Peyer's patch (tissue), 4 donors: ENCODE results near the gene CCDC150. TPM values are rescaled to one million over a fixed set of nuclear protein-coding genes. Genes with fewer than 3 reads are reported as not detected.

Experiments
- DNase-seq, 3 donors: peaks; one replicate each; pipeline ENCODE4 v3.0.0-alpha.2; 2017 to 2019
- H3K27ac ChIP-seq, 4 donors: fragments of 200-600 bp; sonication (generic); one replicate each; pipeline ENCODE4 v1.5.1; 2016 to 2019
- H3K27me3 ChIP-seq, 2 donors: fragments of 200-600 bp; sonication (generic); one replicate each; pipeline ENCODE4 v1.5.1; 2019
- H3K36me3 ChIP-seq, 3 donors: fragments of 200-600 bp; sonication (generic); one replicate each; pipeline ENCODE4 v1.5.1; 2016 to 2019
- H3K4me1 ChIP-seq, 4 donors: fragments of 200-600 bp; sonication (generic); one replicate each; pipeline ENCODE4 v1.5.1; 2016 to 2019
- H3K4me3 ChIP-seq, 4 donors: fragments of 200-600 bp; sonication (generic); 1 replicate in 3 of 4; 2 replicates in 1 of 4; pipeline ENCODE4 v1.5.1; 2016 to 2019; ENCODE audit warnings: mild to moderate bottlenecking in 1 of 4
- H3K9me3 ChIP-seq, 4 donors: fragments of 200-600 bp; sonication (generic); one replicate each; pipeline ENCODE4 v1.5.1; 2016 to 2019; ENCODE audit warnings: mild to moderate bottlenecking in 1 of 4
- POLR2A ChIP-seq, 2 donors: fragments of 450-650 bp; IDR thresholded peaks; one replicate each; pipeline ENCODE4 v1.5.1; 2017; ENCODE audit warnings: antibody characterized with exemption in 2 of 2, mild to moderate bottlenecking in 2 of 2, moderate library complexity in 2 of 2
- total RNA-seq, 4 donors: library from RNA; depleted of rRNA; stranded (reverse); fragments of >200 nt; gene quantifications; one replicate each; pipeline ENCODE4 v1.1.0, GENCODE V29; 2016
- TF ChIP-seq, protein P1 (sequence below), 6 experiments: fragments of 450-650 bp in 4 of 6; fragments of 200-600 bp in 2 of 6; sonication (generic) in 1 of 6; IDR thresholded peaks; one replicate each; pipeline ENCODE4 v1.5.1; 2017 to 2019; ENCODE audit warnings: antibody characterized with exemption in 6 of 6, mild to moderate bottlenecking in 3 of 6, moderate library complexity in 1 of 6

Gene CCDC150
- total RNA-seq, 4 donors from 2014 or later = 3.9 to 69.3 (median 13.6) TPM

- peak overlapping the region in 3 of 4 donors; percentile 46 to 77 (median 69) for H3K4me3 ChIP-seq
- H3K36me3 ChIP-seq = no peaks in the 10 kb centered on the region
- TF ChIP-seq POLR2A (IDR thresholded peaks at IDR 0.05) = no peak
- TF ChIP-seq, protein P1, sequence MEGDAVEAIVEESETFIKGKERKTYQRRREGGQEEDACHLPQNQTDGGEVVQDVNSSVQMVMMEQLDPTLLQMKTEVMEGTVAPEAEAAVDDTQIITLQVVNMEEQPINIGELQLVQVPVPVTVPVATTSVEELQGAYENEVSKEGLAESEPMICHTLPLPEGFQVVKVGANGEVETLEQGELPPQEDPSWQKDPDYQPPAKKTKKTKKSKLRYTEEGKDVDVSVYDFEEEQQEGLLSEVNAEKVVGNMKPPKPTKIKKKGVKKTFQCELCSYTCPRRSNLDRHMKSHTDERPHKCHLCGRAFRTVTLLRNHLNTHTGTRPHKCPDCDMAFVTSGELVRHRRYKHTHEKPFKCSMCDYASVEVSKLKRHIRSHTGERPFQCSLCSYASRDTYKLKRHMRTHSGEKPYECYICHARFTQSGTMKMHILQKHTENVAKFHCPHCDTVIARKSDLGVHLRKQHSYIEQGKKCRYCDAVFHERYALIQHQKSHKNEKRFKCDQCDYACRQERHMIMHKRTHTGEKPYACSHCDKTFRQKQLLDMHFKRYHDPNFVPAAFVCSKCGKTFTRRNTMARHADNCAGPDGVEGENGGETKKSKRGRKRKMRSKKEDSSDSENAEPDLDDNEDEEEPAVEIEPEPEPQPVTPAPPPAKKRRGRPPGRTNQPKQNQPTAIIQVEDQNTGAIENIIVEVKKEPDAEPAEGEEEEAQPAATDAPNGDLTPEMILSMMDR (IDR thresholded peaks at IDR 0.05) = no peak
- H3K27ac ChIP-seq = no peak overlapping the region
- peak in 1 of 3 donors; percentile 47 for DNase-seq
- peaks cover 0 to 6% (median 0%) of the 10 kb centered on the region in 4 donors for H3K4me1 ChIP-seq
- no peaks in the 10 kb centered on the region for H3K27me3 ChIP-seq
- no peaks in the 10 kb centered on the region for H3K9me3 ChIP-seq
Observed at GRCh38 chr2:196638765-196639164, 750 bp upstream of the CCDC150 start.

GRCh38 chr2:196640031-196640548 lies 575 bp downstream of the CCDC150 start:
- Histone ChIP-seq H3K4me3 (peak overlapping the region; percentile 46 to 77 (median 62)), H3K9me3 (no peaks in the 10 kb centered on the region), H3K36me3 (no peaks in the 10 kb centered on the region), H3K4me1 (peaks cover 0 to 6% (median 0%) of the 10 kb centered on the region in 4 donors), H3K27ac (no peak overlapping the region), H3K27me3 (no peaks in the 10 kb centered on the region)
- DNase-seq = no peak
- no peak for TF ChIP-seq POLR2A (IDR thresholded peaks at IDR 0.05)
- TF ChIP-seq, protein P1 (IDR thresholded peaks at IDR 0.05) = no peak

GRCh38 chr2:196649202-196649601 lies 9.7 kb downstream of the CCDC150 start:
- Histone ChIP-seq H3K4me1 (no peaks in the 10 kb centered on the region), H3K36me3 (no peaks in the 10 kb centered on the region), H3K27ac (no peak overlapping the region), H3K27me3 (no peaks in the 10 kb centered on the region), H3K4me3 (no peak overlapping the region), H3K9me3 (peaks cover 0 to 16% (median 3%) of the 10 kb centered on the region in 4 donors)
- DNase-seq = no peak
- TF ChIP-seq, protein P1 (IDR thresholded peaks at IDR 0.05) = no peak
- TF ChIP-seq POLR2A (IDR thresholded peaks at IDR 0.05) = no peak

- no peak for DNase-seq
- no peaks in the 10 kb centered on the region for H3K36me3 ChIP-seq
- peaks cover 0 to 16% (median 3%) of the 10 kb centered on the region in 4 donors for H3K9me3 ChIP-seq
- no peaks in the 10 kb centered on the region for H3K4me1 ChIP-seq
- TF ChIP-seq POLR2A (IDR thresholded peaks at IDR 0.05) = no peak
- TF ChIP-seq, protein P1 (IDR thresholded peaks at IDR 0.05) = no peak
- H3K27me3 ChIP-seq = no peaks in the 10 kb centered on the region
- H3K4me3 ChIP-seq = no peak overlapping the region
- no peak overlapping the region for H3K27ac ChIP-seq
Observed at GRCh38 chr2:196651387-196652094, 12.0 kb downstream of the CCDC150 start.

- DNase-seq = no peak
Observed at GRCh38 chr2:196652869-196653268, 13.4 kb downstream of the CCDC150 start.

DNA sequence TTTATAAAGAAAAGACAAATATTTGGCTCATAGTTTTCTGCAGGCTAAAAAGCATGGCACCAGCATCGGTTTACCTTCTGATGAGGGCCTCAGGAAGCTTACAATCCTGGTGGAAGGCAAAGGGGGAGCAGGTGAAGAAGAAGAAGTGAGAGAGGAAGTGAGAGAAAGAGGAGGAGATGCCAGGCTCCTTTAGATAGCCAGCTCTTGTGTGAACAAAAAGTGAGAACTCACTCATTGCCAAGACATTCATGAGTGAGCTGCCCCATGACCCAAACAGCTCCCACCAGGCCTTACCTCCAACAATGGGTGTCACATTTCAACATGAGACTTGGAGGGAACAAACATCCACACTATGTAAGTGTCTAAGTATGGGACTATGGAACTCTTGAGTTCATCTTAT lies 14.3 kb downstream of the CCDC150 start:
- Histone ChIP-seq H3K36me3 (no peaks in the 10 kb centered on the region), H3K9me3 (peaks cover 0 to 16% (median 3%) of the 10 kb centered on the region in 4 donors), H3K27ac (no peak overlapping the region), H3K4me1 (no peaks in the 10 kb centered on the region), H3K4me3 (no peak overlapping the region), H3K27me3 (no peaks in the 10 kb centered on the region)
- TF ChIP-seq, protein P1 (IDR thresholded peaks at IDR 0.05) = no peak
- no peak for TF ChIP-seq POLR2A (IDR thresholded peaks at IDR 0.05)
- DNase-seq = no peak

More at GRCh38 chr2:196652869-196653268, 13.4 kb downstream of the CCDC150 start:
- H3K27me3 ChIP-seq = no peaks in the 10 kb centered on the region
- H3K9me3 ChIP-seq = peaks cover 0 to 16% (median 3%) of the 10 kb centered on the region in 4 donors
- no peak for TF ChIP-seq POLR2A (IDR thresholded peaks at IDR 0.05)
- H3K4me3 ChIP-seq = no peak overlapping the region
- H3K4me1 ChIP-seq = no peaks in the 10 kb centered on the region
- H3K36me3 ChIP-seq = no peaks in the 10 kb centered on the region
- H3K27ac ChIP-seq = no peak overlapping the region
